ENCODE measurements around the gene PKD2.

Gene PKD2

DNA sequence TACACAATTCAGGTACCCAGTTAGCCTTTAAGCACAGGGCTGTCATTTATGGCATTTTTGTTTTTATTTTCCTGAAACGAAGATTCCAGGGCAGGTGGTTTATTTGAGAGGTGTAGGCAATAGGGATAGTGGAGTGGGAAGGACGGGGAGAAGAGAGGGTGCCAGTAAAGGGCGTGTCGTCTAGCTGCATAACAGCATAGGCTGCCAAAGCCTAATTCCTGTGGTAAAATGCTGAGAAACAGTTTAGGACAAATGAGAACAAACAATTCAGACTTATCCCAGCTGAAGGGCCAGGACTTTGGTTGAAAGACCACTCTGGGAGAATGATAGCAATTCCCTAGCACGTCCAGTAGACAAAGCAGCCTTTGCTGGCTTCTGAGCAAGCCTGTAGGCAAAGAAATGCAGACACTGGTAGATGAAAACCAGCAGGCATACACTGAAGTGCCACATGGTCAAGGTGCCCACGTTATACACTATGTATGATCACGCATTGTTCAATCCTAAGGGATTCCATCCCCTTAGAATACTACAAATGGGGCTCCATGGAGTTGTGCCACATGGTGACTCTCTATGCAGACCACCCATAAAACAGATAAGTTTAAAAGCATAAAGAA, 70.6 kb downstream of the PKD2 start (continued):
- no peak for TF ChIP-seq GLIS3 (CRISPR knock-in tag; IDR thresholded peaks at IDR 0.05)
- TF ChIP-seq ZNF8 (CRISPR knock-in tag; IDR thresholded peaks at IDR 0.05) = no peak
- TF ChIP-seq, protein P1, sequence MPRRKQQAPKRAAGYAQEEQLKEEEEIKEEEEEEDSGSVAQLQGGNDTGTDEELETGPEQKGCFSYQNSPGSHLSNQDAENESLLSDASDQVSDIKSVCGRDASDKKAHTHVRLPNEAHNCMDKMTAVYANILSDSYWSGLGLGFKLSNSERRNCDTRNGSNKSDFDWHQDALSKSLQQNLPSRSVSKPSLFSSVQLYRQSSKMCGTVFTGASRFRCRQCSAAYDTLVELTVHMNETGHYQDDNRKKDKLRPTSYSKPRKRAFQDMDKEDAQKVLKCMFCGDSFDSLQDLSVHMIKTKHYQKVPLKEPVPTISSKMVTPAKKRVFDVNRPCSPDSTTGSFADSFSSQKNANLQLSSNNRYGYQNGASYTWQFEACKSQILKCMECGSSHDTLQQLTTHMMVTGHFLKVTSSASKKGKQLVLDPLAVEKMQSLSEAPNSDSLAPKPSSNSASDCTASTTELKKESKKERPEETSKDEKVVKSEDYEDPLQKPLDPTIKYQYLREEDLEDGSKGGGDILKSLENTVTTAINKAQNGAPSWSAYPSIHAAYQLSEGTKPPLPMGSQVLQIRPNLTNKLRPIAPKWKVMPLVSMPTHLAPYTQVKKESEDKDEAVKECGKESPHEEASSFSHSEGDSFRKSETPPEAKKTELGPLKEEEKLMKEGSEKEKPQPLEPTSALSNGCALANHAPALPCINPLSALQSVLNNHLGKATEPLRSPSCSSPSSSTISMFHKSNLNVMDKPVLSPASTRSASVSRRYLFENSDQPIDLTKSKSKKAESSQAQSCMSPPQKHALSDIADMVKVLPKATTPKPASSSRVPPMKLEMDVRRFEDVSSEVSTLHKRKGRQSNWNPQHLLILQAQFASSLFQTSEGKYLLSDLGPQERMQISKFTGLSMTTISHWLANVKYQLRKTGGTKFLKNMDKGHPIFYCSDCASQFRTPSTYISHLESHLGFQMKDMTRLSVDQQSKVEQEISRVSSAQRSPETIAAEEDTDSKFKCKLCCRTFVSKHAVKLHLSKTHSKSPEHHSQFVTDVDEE (CRISPR knock-in tag; IDR thresholded peaks at IDR 0.05) = no peak
- TF ChIP-seq, protein P2, sequence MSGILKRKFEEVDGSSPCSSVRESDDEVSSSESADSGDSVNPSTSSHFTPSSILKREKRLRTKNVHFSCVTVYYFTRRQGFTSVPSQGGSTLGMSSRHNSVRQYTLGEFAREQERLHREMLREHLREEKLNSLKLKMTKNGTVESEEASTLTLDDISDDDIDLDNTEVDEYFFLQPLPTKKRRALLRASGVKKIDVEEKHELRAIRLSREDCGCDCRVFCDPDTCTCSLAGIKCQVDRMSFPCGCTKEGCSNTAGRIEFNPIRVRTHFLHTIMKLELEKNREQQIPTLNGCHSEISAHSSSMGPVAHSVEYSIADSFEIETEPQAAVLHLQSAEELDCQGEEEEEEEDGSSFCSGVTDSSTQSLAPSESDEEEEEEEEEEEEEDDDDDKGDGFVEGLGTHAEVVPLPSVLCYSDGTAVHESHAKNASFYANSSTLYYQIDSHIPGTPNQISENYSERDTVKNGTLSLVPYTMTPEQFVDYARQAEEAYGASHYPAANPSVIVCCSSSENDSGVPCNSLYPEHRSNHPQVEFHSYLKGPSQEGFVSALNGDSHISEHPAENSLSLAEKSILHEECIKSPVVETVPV (CRISPR knock-in tag; IDR thresholded peaks at IDR 0.05) = no peak
- no peak for TF ChIP-seq TCF4 (CRISPR knock-in tag; IDR thresholded peaks at IDR 0.05; ENCODE audit: borderline replicate concordance)

DNA sequence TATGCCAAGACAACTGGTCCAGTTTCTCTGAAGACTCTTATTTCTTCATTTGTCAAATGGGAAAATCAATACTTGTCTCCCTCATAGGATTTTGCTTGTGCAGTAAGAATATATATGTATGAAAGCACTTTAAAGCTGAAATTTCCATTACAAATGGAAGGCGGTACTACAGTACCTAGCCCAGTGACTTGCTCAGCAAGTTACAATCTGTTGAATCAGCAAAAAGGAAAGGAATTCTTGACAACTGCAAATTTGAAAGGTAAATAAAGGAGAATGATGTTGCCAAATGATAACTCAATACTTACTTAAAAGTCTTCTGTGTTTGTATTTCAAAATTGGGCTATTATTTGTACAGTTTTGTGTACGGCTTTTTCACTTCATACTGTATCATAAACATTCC, 71.1 kb downstream of the PKD2 start:
- TF ChIP-seq, protein P3, sequence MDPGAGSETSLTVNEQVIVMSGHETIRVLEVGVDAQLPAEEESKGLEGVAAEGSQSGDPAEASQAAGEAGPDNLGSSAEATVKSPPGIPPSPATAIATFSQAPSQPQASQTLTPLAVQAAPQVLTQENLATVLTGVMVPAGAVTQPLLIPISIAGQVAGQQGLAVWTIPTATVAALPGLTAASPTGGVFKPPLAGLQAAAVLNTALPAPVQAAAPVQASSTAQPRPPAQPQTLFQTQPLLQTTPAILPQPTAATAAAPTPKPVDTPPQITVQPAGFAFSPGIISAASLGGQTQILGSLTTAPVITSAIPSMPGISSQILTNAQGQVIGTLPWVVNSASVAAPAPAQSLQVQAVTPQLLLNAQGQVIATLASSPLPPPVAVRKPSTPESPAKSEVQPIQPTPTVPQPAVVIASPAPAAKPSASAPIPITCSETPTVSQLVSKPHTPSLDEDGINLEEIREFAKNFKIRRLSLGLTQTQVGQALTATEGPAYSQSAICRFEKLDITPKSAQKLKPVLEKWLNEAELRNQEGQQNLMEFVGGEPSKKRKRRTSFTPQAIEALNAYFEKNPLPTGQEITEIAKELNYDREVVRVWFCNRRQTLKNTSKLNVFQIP (CRISPR knock-in tag; IDR thresholded peaks at IDR 0.05; ENCODE audit: borderline replicate concordance, low read depth) = no peak
- TF ChIP-seq, protein P4, sequence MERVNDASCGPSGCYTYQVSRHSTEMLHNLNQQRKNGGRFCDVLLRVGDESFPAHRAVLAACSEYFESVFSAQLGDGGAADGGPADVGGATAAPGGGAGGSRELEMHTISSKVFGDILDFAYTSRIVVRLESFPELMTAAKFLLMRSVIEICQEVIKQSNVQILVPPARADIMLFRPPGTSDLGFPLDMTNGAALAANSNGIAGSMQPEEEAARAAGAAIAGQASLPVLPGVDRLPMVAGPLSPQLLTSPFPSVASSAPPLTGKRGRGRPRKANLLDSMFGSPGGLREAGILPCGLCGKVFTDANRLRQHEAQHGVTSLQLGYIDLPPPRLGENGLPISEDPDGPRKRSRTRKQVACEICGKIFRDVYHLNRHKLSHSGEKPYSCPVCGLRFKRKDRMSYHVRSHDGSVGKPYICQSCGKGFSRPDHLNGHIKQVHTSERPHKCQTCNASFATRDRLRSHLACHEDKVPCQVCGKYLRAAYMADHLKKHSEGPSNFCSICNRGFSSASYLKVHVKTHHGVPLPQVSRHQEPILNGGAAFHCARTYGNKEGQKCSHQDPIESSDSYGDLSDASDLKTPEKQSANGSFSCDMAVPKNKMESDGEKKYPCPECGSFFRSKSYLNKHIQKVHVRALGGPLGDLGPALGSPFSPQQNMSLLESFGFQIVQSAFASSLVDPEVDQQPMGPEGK (CRISPR knock-in tag; IDR thresholded peaks at IDR 0.05; ENCODE audit: borderline replicate concordance) = no peak
- TF ChIP-seq OSR1 (CRISPR knock-in tag; IDR thresholded peaks at IDR 0.05) = no peak
- TF ChIP-seq GLIS3 (CRISPR knock-in tag; IDR thresholded peaks at IDR 0.05) = no peak
- TF ChIP-seq BACH2 (CRISPR knock-in tag; IDR thresholded peaks at IDR 0.05; ENCODE audit: borderline replicate concordance) = no peak
- no peak for TF ChIP-seq TOX (CRISPR knock-in tag; IDR thresholded peaks at IDR 0.05; ENCODE audit: borderline replicate concordance)
- no peak for ATAC-seq

DNA sequence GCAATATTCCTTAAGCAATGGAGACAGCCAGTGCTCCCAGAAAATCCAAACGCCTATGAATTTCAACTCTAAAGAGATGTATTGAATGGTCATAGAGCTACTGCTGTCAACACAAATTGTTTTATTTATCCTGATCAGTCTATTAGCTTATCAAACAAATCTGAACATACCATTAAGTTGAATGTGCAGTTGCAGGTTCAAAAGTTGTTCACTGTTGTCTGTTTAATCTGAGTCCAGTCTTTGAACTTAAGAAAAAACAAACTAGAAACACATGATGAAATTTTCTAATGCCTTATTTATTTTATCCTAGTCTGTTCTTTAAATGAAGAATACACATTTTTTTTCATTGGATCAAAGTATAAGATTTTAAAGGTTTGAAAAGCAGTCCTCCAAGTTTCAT, 73.2 kb downstream of the PKD2 start:
- TF ChIP-seq BACH2 (CRISPR knock-in tag; IDR thresholded peaks at IDR 0.05; ENCODE audit: borderline replicate concordance) = no peak
- TF ChIP-seq GLIS3 (CRISPR knock-in tag; IDR thresholded peaks at IDR 0.05) = no peak
- no peak for TF ChIP-seq ZC3H10 (CRISPR knock-in tag; IDR thresholded peaks at IDR 0.05)
- TF ChIP-seq SNAI2 (CRISPR knock-in tag; IDR thresholded peaks at IDR 0.05) = no peak
- no peak for TF ChIP-seq ISL1 (CRISPR knock-in tag; IDR thresholded peaks at IDR 0.05)
- no peak for TF ChIP-seq OSR1 (CRISPR knock-in tag; IDR thresholded peaks at IDR 0.05)
- TF ChIP-seq ZNF565 (CRISPR knock-in tag; conservative IDR thresholded peaks at IDR 0.05; ENCODE audit: low read depth) = no peak
- no peak for TF ChIP-seq TCF4 (CRISPR knock-in tag; IDR thresholded peaks at IDR 0.05; ENCODE audit: borderline replicate concordance)
- no peak for TF ChIP-seq CSDC2 (CRISPR knock-in tag; IDR thresholded peaks at IDR 0.05)
- no peak for TF ChIP-seq RARB (CRISPR knock-in tag; IDR thresholded peaks at IDR 0.05)
- no peak for TF ChIP-seq ZFP30 (CRISPR knock-in tag; IDR thresholded peaks at IDR 0.05)
- no peak for TF ChIP-seq ESRRG (CRISPR knock-in tag; IDR thresholded peaks at IDR 0.05)
- TF ChIP-seq, protein P2 (CRISPR knock-in tag; IDR thresholded peaks at IDR 0.05) = no peak
- no peak for TF ChIP-seq ZFP3 (CRISPR knock-in tag; IDR thresholded peaks at IDR 0.05)
- no peak for TF ChIP-seq TOX (CRISPR knock-in tag; IDR thresholded peaks at IDR 0.05; ENCODE audit: borderline replicate concordance)
- no peak for TF ChIP-seq PPARA (CRISPR knock-in tag; IDR thresholded peaks at IDR 0.05; ENCODE audit: borderline replicate concordance)
- no peak for TF ChIP-seq ZNF8 (CRISPR knock-in tag; IDR thresholded peaks at IDR 0.05)
- no peak for TF ChIP-seq ZNF70 (CRISPR knock-in tag; IDR thresholded peaks at IDR 0.05)
- TF ChIP-seq, protein P5, sequence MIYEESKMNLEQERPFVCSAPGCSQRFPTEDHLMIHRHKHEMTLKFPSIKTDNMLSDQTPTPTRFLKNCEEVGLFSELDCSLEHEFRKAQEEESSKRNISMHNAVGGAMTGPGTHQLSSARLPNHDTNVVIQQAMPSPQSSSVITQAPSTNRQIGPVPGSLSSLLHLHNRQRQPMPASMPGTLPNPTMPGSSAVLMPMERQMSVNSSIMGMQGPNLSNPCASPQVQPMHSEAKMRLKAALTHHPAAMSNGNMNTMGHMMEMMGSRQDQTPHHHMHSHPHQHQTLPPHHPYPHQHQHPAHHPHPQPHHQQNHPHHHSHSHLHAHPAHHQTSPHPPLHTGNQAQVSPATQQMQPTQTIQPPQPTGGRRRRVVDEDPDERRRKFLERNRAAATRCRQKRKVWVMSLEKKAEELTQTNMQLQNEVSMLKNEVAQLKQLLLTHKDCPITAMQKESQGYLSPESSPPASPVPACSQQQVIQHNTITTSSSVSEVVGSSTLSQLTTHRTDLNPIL (CRISPR knock-in tag; IDR thresholded peaks at IDR 0.05; ENCODE audit: low read depth) = no peak
- TF ChIP-seq, protein P4 (CRISPR knock-in tag; IDR thresholded peaks at IDR 0.05; ENCODE audit: borderline replicate concordance) = no peak
- ATAC-seq = no peak
